WTC11 (cell line): ENCODE measurements around the gene PALM2AKAP2.

ENCODE experiments used
- ATF3 ChIP-seq: sonication (generic); formaldehyde crosslinking; conservative IDR thresholded peaks from 2 replicates; pipeline ENCODE4 v1.8.1; 2022; ENCODE audit warnings: mild to moderate bottlenecking, missing genetic modification reagents
- CREB1 ChIP-seq: sonication (generic); formaldehyde crosslinking; IDR thresholded peaks from 2 replicates; pipeline ENCODE4 v1.8.0; 2023; ENCODE audit warnings: mild to moderate bottlenecking, missing genetic modification reagents
- CTCF ChIP-seq: fragments of 200-600 bp; IDR thresholded peaks from 2 replicates; pipeline ENCODE4 v1.8.0; 2022; ENCODE audit warnings: antibody characterized with exemption
- E2F1 ChIP-seq: sonication (generic); formaldehyde crosslinking; IDR thresholded peaks from 2 replicates; pipeline ENCODE4 v1.8.0; 2022; ENCODE audit warnings: mild to moderate bottlenecking, missing genetic modification reagents
- FOXJ3 ChIP-seq: sonication (generic); formaldehyde crosslinking; IDR thresholded peaks from 2 replicates; pipeline ENCODE4 v1.9.0; 2021; ENCODE audit warnings: missing genetic modification reagents, mild to moderate bottlenecking, borderline replicate concordance
- GABPB1 ChIP-seq: sonication (generic); formaldehyde crosslinking; IDR thresholded peaks from 2 replicates; pipeline ENCODE4 v1.8.1; 2023; ENCODE audit warnings: mild to moderate bottlenecking, missing genetic modification reagents
- HMGA2 ChIP-seq: fragments of 250-450 bp; sonication (Bioruptor Pico); IDR thresholded peaks from 2 replicates; pipeline ENCODE4 v1.4.0; 2021; ENCODE audit warnings: mild to moderate bottlenecking, moderate library complexity
- MAX ChIP-seq: sonication (generic); formaldehyde crosslinking; IDR thresholded peaks from 2 replicates; pipeline ENCODE4 v1.8.0; 2022; ENCODE audit warnings: mild to moderate bottlenecking, missing genetic modification reagents
- NR1H2 ChIP-seq: sonication (generic); formaldehyde crosslinking; IDR thresholded peaks from 2 replicates; pipeline ENCODE4 v1.9.0; 2021; ENCODE audit warnings: mild to moderate bottlenecking, moderate library complexity, missing genetic modification reagents
- RORB ChIP-seq: fragments of 250-450 bp; sonication (Bioruptor Pico); IDR thresholded peaks from 2 replicates; pipeline ENCODE4 v1.9.0; 2021; ENCODE audit warnings: mild to moderate bottlenecking
- USF2 ChIP-seq: sonication (generic); formaldehyde crosslinking; IDR thresholded peaks from 2 replicates; pipeline ENCODE4 v1.8.1; 2023; ENCODE audit warnings: mild to moderate bottlenecking, missing genetic modification reagents, moderate library complexity
- ZBTB43 ChIP-seq: sonication (generic); formaldehyde crosslinking; IDR thresholded peaks from 2 replicates; pipeline ENCODE4 v1.8.1; 2023; ENCODE audit warnings: mild to moderate bottlenecking, missing genetic modification reagents
- ZNF138 ChIP-seq: sonication (generic); formaldehyde crosslinking; conservative IDR thresholded peaks from 2 replicates; pipeline ENCODE4 v1.8.1; 2022; ENCODE audit warnings: mild to moderate bottlenecking, moderate library complexity, missing genetic modification reagents
- ZNF416 ChIP-seq: fragments of 250-450 bp; sonication (Bioruptor Pico); IDR thresholded peaks from 2 replicates; pipeline ENCODE4 v1.9.0; 2021; ENCODE audit warnings: mild to moderate bottlenecking, inconsistent platforms

GRCh38 chr9:109742776-109743348 lies 37.1 kb upstream of the PALM2AKAP2 start:
- TF ChIP-seq CREB1 (no peak), ZBTB43 (no peak), CTCF (no peak), GABPB1 (CRISPR knock-in tag) (no peak), USF2 (CRISPR knock-in tag) (no peak), ATF3 (CRISPR knock-in tag) (no peak), HMGA2 (CRISPR knock-in tag) (no peak), RORB (no peak), FOXJ3 (CRISPR knock-in tag) (no peak), MAX (CRISPR knock-in tag) (no peak), NR1H2 (CRISPR knock-in tag) (no peak), E2F1 (no peak), ZNF416 (CRISPR knock-in tag) (no peak), ZNF138 (no peak)
